AG08395 (cell line): ENCODE results near the gene HTR3E.
"Not testable (repeated sequence)": the region's sequence is repeated elsewhere in the genome, so short reads cannot be mapped to it uniquely, and the experiment has no call there.

Experiments used
- DNase-seq: peaks from one replicate; pipeline ENCODE4 v3.0.0; 2012; ENCODE audit warnings: mixed read lengths, low spot score

HTR3E gene, protein sequence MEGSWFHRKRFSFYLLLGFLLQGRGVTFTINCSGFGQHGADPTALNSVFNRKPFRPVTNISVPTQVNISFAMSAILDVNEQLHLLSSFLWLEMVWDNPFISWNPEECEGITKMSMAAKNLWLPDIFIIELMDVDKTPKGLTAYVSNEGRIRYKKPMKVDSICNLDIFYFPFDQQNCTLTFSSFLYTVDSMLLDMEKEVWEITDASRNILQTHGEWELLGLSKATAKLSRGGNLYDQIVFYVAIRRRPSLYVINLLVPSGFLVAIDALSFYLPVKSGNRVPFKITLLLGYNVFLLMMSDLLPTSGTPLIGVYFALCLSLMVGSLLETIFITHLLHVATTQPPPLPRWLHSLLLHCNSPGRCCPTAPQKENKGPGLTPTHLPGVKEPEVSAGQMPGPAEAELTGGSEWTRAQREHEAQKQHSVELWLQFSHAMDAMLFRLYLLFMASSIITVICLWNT

DNA sequence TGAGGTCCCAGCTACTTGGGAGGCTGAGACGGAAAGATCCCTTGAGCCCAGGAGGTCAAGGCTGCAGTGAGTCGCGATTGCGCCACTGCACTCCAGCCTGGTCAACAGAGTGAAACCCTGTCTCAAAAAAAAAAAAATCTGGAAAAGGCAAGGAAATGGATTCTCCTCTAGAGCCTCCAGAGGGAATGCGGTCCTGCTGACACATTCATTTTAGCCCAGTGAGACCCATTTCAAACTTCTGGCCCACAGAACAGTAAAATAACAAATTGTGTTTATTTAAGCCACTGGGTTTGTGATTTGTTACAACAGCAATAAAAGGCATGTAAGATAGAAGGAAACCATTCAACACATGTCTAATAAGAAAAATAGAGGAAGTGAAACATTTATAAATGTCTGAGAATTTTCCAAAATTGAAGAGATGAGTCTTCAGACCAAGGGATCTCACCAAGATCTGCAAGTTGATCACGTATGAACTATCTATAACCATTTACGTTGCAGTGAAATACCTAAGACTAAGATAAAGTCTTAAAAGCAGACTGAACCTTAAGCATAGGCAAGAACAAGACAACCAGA lies at the start of gene HTR3E:
HTR3E (plus strand) TSS at position 254 of the 573 bp plus-strand sequence. CDS start 466 bp downstream, outside the sequence.
- no peak for DNase-seq

DNA sequence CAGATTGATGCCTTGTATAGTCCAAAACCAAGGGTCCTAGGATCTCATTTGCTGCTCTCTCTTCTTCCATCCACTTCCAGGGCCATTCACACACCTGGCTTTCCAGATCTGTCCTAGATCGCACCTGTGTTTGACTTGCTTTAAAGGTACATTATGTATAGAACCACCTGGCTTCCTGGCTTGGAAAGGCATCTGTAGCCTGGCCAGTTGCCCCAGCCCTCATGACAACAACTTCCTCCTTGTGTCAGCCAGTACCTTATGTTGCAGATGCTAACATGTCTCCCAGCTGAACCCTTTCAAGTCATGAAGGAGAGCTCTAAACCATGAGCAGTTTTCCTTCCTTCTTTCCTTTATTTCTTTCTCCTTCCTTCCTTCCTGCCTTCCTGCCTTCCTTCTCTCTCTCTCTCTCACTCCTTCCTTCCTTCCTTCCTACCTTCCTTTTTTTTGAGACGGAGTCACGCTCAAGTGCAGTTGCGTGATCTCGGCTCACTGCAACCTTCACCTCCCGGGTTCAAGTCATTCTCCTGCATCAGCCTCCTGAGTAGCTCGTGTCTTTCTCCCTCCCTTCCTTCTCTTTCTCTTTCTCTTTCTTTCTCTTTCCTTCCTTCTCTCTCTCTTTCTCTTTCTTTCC lies 46.5 kb upstream of the HTR3E start:
- DNase-seq: no peak

DNA sequence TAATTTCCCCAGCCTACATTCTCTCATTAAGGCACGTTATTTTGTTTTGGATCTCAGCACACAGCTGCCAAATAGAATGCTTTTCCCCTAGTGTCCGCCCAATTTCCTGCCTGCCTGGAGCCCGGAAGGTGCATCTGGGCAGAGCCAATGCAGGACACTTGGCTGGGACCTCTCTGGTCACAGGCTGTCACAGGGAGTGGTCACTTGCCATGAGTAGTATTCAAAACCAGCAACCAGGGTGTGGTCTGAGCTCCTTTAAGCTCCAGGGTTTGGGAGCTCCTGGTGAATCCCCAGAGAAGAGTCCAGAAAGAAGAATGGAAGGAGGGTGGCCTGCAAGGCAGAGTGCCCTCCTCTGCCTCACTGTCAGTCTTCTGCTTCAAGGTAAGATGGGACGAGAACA lies 44.1 kb upstream of the HTR3E start, which contains the start of gene HTR3C:
HTR3C (plus strand) TSS at position 281 of the 400 bp plus-strand sequence; CDS start at position 315, 34 bp downstream.
- no peak for DNase-seq

DNA sequence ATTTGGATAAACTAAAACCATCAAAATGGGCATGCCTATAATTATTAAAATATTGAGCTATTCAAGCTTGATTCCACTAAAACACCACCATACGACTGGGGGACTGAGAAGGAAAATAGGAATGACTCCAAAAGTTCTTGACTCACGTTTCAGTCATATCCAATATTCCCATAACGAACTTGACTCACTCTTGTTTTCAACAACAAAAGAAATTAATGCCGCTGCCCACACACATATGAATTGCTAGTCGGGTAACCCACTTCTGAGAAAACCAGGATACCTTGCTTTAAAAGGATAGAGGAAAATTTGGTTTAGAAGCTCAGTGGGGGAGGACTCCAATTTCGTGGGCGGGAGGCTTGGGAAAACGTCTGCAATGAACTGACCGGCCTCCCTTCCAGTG lies 38.8 kb upstream of the HTR3E start:
- peak; percentile 41 for DNase-seq

DNA sequence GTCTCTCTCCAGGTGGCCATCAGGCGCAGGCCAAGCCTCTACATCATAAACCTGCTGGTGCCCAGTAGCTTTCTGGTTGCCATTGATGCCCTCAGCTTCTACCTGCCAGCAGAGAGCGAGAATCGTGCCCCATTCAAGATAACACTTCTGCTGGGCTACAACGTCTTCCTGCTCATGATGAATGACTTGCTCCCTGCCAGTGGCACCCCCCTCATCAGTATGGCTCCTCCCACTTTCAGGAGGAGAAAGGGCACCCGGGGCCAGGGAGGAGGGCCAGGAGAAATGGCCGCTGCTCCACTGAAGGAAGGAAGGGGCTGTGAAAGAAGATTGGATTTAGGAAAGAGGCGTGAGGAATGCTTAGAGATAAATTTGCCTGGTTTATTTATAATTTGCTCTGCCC lies 37.4 kb upstream of the HTR3E start:
- DNase-seq: no peak

DNA sequence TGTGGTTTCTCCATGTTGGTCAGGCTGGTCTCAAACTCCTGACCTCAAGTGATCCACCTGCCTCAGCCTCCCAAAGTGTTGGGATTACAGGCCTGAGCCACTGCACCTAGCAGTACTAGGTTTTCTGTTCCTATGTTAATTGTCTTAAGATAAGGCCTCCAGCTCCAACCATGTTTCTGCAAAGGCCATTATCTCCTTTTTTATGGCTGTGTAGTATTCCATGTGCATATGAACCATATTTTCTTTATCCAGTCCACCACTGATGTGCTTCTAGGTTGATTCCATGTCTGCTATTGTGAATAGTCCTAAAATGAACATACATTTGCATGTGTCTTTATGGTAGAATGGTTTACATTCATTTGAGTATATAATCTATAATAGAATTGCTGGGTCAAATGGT lies 34.2 kb upstream of the HTR3E start:
- no peak for DNase-seq

DNA sequence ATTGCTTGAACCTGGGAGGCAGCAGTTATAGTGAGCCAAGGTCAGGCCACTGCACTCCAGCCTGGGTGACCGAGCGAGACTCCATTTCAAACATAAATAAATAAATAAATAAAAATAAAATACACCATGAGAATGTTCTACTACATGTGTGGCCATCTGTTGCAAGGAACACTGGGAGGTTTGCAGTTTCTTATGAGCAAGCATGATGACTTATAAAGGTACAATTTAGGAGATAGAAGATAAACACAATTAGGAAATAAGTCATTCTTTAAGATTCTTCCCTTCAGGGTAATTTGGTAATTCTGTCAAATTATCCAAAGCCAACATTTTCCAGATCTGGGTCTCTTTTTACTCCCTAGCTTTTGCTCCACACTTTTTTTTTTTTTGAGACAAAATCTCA lies 30.7 kb upstream of the HTR3E start:
- DNase-seq: no peak

DNA sequence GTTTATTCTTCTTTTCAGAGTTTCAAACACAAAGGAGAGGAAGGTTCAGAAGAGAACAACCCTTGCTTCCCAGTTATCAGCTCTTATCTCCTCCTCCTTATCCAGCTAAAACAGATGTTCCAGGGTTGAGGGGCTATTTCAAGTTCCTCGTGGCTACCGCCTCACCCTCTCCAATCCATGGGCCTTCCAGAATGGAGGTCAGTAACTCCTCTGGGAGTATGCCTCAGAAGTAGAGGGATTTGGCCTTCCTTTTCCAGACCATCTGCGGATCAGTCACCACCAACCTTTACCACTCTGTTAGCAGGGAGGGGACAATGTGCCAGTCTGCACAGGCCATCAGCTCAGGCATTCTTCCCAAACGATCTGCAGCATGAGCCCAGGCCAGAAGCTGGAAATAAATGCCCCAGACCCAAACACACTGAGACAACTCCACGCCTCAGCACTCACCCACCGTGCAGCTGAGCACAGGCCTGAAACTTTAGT lies 29.2 kb upstream of the HTR3E start:
- DNase-seq: no peak

DNA sequence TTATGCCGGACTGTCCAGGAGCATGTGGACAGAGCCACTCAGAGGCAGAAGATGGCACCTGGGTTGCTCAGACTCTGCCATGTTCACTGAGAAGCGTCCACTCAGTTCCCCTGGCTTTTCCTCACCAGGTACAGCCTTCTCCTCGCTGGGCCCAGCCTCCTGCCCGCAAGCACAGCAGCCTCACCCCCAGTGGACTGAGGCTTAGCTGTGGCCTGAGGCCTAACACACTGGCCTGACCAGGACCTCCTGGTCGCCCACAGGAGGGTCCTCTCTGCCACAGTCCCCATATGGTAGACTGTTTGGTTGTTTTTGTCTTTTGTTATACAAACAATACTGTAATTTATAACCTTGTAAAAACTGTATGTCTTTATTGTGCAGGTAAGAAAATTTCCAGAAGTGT lies 28.5 kb upstream of the HTR3E start:
- DNase-seq: no peak

DNA sequence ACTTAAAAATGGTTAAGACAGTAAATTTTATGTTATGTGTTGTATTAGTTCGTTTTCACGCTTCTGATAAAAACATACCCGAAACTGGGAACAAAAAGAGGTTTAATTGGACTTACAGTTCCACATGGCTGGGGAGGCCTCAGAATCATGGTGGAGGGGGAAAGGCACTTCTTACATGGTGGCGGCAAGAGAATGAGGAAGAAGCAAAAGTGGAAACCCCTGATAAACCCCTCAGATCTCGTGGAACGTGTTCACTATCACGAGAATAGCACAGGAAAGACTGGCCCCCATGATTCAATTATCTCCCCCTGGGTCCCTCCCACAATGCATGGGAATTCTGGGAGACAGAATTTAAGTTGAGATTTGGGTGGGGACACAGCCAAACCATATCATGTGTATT lies 25.7 kb upstream of the HTR3E start:
- not testable (repeated sequence) for DNase-seq

DNA sequence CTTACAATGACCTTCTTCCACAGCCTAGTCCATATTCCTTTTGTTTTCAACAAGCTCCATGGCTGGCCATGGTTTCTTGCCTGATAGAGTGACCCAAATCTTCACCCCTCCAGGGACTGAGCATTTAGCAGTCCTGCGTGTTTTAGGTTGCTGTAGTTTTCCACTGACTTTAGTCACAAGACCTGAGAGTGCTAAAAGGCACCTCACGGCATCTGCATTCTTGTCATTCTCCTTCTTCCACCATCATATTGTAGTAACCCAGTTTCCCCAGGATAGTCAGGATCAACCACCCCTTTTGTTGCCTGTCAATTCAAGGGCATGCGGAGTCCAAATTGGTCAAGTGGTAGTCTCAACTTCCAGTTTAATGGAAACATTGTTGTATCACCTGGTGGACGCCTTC lies 23.2 kb upstream of the HTR3E start:
- no peak for DNase-seq

DNA sequence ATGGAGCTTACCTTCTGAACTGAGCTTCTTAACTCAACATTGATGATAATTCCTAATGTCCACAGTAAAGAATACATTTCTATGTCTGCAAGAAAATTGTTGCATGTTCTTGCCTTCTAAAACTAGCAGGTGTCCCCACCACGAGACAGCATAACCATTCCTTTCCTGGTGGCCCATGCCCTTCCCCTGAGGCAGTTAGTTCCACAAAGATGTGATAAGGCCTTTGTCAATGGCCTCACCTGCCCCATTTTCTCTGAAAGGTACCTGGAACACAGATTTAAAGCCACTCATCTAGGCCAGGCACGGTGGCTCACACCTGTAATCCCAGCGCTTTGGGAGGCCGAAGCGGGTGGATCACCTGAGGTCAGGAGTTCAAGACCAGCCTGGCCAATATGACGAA lies 21.0 kb upstream of the HTR3E start:
- no peak for DNase-seq

DNA sequence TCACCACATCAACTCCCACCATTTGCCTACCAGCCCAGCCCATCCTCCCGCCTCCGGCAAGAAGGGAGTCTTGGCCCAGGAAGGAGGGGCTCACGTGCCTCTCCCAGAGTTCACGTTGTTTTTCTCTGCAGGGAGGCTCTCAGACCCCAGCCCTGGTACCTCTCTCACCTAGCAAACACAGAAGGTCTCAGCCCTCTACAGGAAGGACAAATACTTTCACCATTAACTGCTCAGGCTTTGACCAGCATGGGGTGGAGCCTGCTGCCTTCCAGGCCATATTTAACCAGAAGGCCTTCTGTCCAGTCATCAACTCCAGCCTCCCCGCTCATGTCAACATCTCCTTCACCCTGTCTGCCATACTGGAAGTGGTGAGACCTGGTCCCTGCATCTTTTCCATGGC lies 19.0 kb upstream of the HTR3E start:
- no peak for DNase-seq

DNA sequence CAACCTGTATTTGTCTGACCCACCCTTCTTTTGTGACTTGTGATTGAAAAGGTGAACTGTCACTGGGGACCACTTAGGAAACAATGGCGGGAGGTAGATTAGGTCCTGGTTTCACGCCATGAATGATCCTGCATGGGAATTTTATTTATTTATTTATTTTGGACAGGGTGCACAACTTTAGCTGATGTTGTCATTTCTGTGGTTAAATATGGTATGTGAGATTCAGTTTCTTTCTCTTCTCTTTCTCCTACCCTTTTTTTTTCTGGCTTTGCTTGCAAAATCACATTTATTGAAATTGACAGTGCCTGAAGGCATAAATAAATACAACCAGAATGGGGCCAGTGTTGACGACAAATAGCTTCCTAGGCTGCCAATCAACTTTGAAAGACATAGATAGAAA lies 18.0 kb upstream of the HTR3E start:
- DNase-seq: no peak

DNA sequence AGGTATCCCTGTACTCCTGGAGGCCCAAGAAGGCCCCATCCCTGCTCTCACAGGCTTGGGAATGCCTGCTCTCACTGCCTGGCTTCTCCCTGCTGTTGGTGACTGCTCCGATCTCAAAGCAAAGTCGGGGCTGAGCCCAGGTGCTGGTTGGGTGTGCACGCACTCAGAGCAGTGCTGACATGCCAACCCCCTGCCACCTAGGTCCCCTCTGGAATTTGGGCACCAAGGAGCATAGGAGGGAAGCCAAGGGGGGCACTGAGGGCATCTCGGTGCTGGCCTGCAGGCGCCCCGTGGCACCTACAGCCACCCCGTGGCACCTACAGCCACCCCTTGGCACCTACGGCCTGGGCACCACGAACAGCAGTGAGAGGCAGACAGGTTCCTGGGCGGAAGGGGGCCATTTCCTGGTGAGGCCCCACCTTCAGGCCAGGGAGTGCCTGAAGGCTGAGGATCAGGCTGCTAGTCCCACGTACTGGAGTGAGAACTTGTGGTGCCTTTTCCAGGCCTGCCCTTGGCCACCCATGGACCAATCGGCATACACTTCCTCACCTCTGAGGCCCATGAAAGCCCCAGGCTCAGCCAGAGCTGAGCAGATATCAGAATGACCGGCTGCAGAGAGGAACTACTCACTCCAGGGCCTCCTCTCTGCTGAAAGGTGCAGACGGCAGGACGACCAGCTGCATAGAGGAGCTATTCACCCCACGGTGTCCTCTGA lies 15.6 kb upstream of the HTR3E start:
- DNase-seq: no peak

DNA sequence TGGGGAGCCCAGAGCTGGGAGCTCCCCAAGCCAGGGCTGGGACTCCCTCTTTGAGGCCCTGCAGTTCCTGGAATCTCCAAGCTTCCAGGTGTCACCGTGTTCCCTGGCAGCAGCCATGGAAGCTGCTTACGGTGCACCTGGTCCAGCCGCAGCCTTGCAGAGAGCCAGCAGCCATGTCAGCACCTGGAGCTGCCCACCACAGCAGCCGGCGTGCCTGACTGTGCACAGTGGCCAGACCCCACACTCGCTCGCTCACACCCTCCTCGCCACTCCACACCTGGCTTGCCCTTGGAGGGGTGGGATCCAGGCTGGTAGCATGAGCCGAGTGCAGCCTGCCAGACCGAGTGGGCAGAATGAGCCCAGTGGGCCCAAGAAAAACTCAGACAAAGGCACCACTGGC lies 14.8 kb upstream of the HTR3E start:
- no peak for DNase-seq

DNA sequence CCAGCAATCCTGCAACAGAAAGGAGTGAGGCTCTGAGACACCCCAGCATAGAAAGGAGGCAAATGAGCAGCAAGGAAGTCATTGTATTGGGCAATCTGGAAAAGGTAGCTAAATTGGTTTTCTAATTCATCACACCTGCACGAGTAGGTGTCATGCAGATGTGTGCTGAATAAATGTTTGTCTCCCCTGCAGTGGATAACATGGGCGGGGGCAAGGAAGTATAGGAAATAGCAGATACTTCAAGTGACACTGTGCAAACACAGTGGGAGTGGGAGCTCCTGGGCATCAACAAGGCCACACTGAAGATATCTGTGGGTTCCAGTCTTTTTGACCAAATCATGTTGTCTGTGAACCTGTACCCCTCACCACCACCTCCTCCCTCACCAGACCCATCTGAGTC lies 14.4 kb upstream of the HTR3E start:
- DNase-seq: no peak

DNA sequence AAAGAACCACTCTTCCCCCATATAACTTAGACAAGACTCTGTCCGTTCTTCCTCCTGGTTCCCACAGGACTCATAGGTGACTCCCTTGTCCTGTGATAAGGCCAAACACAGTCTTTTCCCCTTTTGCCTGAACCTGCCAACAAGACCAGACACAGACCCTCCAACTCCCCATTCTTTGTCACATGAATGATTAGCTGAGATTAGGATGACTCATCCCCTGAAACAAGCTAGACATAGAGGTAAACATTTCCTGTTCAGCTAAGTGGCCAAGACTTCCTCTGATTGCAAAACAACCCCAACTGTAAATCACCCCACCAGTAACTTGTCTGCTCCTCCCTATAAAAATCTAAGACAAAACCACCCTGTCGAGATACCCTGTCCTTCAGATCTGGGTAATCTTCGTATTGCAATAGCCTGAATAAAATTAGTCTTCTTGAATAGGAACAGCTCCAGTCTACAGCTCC lies 11.4 kb upstream of the HTR3E start:
- DNase-seq: no peak

DNA sequence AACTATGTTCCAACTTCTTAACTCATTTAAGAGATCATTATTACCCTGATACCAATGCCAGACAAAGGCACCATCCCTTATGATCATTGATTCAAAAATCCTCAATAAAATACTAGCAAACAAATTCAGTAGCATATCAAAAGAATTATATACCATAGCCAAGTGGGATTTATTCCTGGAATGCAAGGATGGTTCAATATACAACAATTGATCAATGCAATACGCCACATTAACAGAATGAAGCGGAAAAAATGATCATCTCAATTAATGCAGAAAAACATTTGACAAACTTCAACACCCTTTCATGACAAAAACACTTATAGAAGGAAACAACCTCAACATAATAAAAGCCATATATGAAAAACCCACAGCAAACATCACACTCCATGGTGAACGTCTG lies 4.7 kb upstream of the HTR3E start:
- DNase-seq: no peak

DNA sequence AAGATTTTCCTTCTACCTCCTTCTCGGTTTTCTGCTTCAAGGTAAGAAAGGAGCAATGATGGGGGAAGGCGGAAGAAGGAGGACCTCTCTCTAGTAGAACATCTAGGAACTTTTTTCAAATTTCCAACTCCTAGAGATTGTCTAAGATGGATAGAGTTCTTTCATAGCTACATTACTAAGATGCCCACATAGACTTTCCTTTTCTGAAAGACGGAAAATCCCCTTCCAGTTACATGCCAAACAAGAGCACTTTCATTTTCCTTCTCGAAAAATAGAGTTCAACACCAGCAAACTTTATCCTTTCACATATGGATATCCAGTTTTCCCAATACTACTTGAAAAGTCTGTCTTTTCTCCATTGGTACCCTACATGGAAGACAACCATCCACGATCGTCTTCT lies 692 bp downstream of the HTR3E start:
- DNase-seq: no peak

DNA sequence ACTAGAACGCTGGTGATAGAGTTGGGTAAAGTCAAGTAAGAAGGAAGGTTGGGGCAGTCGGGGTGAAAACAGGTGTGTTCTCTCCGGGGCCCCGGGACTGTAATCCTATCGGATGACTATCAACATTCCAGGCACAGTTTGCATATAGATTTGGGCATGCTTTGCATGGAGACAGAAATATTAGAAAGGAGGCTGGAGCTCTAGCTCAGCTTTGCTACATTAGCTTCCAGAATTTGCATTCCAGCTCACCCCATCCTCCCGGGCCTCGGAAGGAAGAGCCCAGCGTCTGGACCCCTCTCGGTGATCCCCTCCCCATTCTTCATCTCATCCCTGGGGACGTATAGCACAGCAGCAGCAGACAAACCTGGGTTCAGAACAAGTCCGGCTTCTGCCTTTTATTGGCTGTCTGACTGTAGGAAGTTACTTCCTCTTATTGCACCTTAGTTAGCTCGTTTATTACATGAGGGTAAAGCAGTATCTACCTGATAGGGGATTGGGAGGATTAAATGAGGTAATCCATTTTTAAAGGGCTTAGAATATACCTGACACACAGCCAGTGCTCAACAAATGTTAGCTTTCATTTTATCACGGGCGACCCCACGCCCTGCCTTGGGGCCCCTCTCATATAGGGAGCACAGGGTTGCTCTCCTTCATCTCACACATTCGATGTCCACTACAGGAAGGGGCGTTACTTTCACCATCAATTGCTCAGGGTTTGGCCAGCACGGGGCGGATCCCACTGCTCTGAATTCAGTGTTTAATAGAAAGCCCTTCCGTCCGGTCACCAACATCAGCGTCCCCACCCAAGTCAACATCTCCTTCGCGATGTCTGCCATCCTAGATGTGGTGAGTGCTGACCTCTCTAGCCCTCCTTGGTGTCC lies 3.2 kb downstream of the HTR3E start:
- no peak for DNase-seq
